ENCODE data around the gene PAPPA. TPM values are rescaled to one million over a fixed set of nuclear protein-coding genes. Genes with fewer than 3 reads are reported as not detected.

Gene PAPPA
- total and polyA plus RNA-seq, 2 of the 8 experiments (the other 6 are each of a cell fraction or from before 2014, with no cell fraction given): 0.18 to 0.63 TPM

DNA sequence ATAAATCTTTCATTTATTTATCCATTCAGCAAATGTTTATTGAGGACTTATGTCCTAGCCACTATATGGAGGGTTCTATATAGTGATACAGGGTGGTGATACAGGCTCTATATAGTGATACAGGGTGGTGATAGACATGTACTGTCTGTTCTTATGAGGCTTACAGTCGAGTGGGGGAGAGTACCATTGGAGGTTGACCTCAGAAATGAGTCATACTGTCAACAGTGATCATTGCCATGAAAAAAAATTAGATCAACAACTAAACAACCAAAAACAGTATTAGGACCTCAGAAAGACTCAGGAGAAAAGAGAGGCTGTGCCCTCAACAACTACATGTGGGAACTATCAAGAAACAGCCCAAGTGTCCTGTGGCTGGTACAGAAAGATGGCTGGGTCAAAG lies 22.0 kb downstream of the PAPPA start (continued):
- TF ChIP-seq, protein P1, sequence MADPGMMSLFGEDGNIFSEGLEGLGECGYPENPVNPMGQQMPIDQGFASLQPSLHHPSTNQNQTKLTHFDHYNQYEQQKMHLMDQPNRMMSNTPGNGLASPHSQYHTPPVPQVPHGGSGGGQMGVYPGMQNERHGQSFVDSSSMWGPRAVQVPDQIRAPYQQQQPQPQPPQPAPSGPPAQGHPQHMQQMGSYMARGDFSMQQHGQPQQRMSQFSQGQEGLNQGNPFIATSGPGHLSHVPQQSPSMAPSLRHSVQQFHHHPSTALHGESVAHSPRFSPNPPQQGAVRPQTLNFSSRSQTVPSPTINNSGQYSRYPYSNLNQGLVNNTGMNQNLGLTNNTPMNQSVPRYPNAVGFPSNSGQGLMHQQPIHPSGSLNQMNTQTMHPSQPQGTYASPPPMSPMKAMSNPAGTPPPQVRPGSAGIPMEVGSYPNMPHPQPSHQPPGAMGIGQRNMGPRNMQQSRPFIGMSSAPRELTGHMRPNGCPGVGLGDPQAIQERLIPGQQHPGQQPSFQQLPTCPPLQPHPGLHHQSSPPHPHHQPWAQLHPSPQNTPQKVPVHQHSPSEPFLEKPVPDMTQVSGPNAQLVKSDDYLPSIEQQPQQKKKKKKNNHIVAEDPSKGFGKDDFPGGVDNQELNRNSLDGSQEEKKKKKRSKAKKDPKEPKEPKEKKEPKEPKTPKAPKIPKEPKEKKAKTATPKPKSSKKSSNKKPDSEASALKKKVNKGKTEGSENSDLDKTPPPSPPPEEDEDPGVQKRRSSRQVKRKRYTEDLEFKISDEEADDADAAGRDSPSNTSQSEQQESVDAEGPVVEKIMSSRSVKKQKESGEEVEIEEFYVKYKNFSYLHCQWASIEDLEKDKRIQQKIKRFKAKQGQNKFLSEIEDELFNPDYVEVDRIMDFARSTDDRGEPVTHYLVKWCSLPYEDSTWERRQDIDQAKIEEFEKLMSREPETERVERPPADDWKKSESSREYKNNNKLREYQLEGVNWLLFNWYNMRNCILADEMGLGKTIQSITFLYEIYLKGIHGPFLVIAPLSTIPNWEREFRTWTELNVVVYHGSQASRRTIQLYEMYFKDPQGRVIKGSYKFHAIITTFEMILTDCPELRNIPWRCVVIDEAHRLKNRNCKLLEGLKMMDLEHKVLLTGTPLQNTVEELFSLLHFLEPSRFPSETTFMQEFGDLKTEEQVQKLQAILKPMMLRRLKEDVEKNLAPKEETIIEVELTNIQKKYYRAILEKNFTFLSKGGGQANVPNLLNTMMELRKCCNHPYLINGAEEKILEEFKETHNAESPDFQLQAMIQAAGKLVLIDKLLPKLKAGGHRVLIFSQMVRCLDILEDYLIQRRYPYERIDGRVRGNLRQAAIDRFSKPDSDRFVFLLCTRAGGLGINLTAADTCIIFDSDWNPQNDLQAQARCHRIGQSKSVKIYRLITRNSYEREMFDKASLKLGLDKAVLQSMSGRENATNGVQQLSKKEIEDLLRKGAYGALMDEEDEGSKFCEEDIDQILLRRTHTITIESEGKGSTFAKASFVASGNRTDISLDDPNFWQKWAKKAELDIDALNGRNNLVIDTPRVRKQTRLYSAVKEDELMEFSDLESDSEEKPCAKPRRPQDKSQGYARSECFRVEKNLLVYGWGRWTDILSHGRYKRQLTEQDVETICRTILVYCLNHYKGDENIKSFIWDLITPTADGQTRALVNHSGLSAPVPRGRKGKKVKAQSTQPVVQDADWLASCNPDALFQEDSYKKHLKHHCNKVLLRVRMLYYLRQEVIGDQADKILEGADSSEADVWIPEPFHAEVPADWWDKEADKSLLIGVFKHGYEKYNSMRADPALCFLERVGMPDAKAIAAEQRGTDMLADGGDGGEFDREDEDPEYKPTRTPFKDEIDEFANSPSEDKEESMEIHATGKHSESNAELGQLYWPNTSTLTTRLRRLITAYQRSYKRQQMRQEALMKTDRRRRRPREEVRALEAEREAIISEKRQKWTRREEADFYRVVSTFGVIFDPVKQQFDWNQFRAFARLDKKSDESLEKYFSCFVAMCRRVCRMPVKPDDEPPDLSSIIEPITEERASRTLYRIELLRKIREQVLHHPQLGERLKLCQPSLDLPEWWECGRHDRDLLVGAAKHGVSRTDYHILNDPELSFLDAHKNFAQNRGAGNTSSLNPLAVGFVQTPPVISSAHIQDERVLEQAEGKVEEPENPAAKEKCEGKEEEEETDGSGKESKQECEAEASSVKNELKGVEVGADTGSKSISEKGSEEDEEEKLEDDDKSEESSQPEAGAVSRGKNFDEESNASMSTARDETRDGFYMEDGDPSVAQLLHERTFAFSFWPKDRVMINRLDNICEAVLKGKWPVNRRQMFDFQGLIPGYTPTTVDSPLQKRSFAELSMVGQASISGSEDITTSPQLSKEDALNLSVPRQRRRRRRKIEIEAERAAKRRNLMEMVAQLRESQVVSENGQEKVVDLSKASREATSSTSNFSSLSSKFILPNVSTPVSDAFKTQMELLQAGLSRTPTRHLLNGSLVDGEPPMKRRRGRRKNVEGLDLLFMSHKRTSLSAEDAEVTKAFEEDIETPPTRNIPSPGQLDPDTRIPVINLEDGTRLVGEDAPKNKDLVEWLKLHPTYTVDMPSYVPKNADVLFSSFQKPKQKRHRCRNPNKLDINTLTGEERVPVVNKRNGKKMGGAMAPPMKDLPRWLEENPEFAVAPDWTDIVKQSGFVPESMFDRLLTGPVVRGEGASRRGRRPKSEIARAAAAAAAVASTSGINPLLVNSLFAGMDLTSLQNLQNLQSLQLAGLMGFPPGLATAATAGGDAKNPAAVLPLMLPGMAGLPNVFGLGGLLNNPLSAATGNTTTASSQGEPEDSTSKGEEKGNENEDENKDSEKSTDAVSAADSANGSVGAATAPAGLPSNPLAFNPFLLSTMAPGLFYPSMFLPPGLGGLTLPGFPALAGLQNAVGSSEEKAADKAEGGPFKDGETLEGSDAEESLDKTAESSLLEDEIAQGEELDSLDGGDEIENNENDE (IDR thresholded peaks at IDR 0.05; ENCODE audit: insufficient replicate concordance, low read length): no peak
- TF ChIP-seq CBX8 (IDR thresholded peaks at IDR 0.05; ENCODE audit: borderline replicate concordance, low read depth, low read length) (no peak), POLR2A (IDR thresholded peaks at IDR 0.05; ENCODE audit: control extremely low read depth in 1 of 2, low read depth in 2 of 2, low read length in 2 of 2) (no peak), SP1 (IDR thresholded peaks at IDR 0.05; ENCODE audit: low read depth, low read length) (no peak), BACH1 (IDR thresholded peaks at IDR 0.05; ENCODE audit: low read length) (no peak), SIN3A (conservative IDR thresholded peaks at IDR 0.05 in 1 of 2, IDR thresholded peaks at IDR 0.05 in 1 of 2; ENCODE audit: low read depth in 1 of 2, low read length in 2 of 2) (no peak), CEBPB (IDR thresholded peaks at IDR 0.05; ENCODE audit: low read depth, low read length) (no peak), CHD1 (IDR thresholded peaks at IDR 0.05; ENCODE audit: low read depth, low read length) (no peak), TBP (IDR thresholded peaks at IDR 0.05; ENCODE audit: low read depth, low read length) (no peak), CHD2 (IDR thresholded peaks at IDR 0.05; ENCODE audit: low read length) (no peak), TCF12 (IDR thresholded peaks at IDR 0.05; ENCODE audit: low read depth, low read length) (no peak)

All from H1 (cell line).